ENCODE data around the gene FZD8. TPM values are rescaled to one million over a fixed set of nuclear protein-coding genes. Genes with fewer than 3 reads are reported as not detected.

FZD8 gene
- total RNA-seq, 4 donors from 2014 or later = 3.5 to 10.3 (median 6.0) TPM

DNA sequence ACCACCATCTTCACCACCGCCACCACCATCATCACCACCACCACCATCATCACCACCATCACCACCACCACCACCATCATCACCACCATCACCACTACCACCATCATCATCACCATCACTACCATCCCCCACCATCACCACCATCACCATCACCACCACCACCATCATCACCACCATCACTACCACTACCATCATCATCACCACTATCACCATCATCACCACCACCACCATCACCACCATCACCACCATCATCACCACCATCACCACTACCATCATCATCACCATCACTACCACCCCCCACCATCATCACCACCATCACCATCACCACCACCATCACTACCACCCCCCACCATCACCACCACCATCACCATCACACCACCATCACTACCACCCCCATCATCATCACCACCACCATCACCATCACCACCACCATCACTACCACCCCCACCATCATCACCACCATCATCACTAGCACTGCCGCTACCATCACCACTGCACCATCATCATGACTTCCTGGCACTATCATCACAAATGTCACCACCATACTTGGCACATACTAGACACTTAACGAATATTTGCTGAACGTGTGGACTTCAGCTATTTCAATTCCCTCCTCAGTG is 25.3 kb upstream of the FZD8 start:
- H3K4me1 ChIP-seq = no peaks in the 10 kb centered on the region
- 81% methylated on average over 4 of the region's 4 CpGs for WGBS
- H3K27me3 ChIP-seq = peaks cover 4% of the 10 kb centered on the region
- DNase-seq (ENCODE audit: low spot score in 2 of 2) = no peak
- H3K9me3 ChIP-seq = no peaks in the 10 kb centered on the region
- TF ChIP-seq POLR2A (IDR thresholded peaks at IDR 0.05) (no peak), EP300 (IDR thresholded peaks at IDR 0.05) (no peak), POLR2AphosphoS5 (IDR thresholded peaks at IDR 0.05) (no peak)
- TF ChIP-seq, protein P1, sequence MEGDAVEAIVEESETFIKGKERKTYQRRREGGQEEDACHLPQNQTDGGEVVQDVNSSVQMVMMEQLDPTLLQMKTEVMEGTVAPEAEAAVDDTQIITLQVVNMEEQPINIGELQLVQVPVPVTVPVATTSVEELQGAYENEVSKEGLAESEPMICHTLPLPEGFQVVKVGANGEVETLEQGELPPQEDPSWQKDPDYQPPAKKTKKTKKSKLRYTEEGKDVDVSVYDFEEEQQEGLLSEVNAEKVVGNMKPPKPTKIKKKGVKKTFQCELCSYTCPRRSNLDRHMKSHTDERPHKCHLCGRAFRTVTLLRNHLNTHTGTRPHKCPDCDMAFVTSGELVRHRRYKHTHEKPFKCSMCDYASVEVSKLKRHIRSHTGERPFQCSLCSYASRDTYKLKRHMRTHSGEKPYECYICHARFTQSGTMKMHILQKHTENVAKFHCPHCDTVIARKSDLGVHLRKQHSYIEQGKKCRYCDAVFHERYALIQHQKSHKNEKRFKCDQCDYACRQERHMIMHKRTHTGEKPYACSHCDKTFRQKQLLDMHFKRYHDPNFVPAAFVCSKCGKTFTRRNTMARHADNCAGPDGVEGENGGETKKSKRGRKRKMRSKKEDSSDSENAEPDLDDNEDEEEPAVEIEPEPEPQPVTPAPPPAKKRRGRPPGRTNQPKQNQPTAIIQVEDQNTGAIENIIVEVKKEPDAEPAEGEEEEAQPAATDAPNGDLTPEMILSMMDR (IDR thresholded peaks at IDR 0.05) = no peak
- H3K4me3 ChIP-seq = no peak overlapping the region
- no peaks in the 10 kb centered on the region for H3K36me3 ChIP-seq
- no peak overlapping the region for H3K27ac ChIP-seq

DNA sequence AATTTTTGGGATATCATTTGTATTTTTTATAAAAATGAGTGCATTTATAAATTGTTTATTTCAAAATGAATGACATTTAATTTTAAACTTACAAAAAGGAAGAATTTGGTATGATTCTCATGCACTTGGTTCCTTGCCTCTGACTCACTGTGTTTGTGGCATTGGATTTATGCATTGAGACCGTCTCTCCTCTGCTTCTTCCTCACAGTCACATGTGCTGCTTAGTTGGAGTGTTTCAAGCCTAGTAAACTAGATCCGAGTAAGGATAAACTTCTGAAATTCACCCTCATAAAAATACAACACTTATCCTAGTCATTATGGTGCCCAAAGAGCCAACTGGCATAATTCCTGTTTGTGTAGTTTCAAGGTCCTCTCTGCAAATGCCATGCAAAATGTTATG is 19.1 kb upstream of the FZD8 start:
- no peak overlapping the region for H3K27ac ChIP-seq
- no peaks in the 10 kb centered on the region for H3K9me3 ChIP-seq
- no peak for DNase-seq (ENCODE audit: low spot score in 2 of 2)
- WGBS = 78% methylated on average over 2 of the region's 2 CpGs
- TF ChIP-seq POLR2A (IDR thresholded peaks at IDR 0.05) (no peak), POLR2AphosphoS5 (IDR thresholded peaks at IDR 0.05) (no peak), EP300 (IDR thresholded peaks at IDR 0.05) (no peak)
- TF ChIP-seq, protein P1 (IDR thresholded peaks at IDR 0.05) = no peak
- H3K27me3 ChIP-seq = peaks cover 3% of the 10 kb centered on the region
- H3K4me3 ChIP-seq = no peak overlapping the region
- H3K4me1 ChIP-seq = no peaks in the 10 kb centered on the region
- no peaks in the 10 kb centered on the region for H3K36me3 ChIP-seq

DNA sequence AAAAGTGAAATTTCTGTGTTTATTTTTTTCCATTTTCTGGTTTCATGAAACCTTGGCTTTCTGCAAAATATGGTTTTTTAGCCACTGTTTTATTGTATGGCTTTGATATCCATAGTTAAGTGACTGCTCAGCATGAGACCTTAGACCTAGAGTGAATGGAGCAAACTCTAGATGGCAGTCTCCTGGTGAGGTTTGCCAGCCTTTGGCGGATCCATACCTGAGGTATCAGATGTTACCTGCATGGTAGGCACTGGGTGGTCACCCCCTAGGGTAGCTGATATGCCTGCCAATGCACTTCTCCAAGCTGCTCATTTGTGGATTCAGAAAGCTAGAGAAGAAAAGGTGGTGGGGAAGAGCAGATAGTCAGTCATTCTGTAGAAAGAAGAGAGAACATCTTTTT is 17.4 kb upstream of the FZD8 start:
- 92% methylated on average over 1 of the region's 1 CpG for WGBS
- no peaks in the 10 kb centered on the region for H3K36me3 ChIP-seq
- no peak for DNase-seq (ENCODE audit: low spot score in 2 of 2)

GRCh38 chr10:35657621-35658020 is 15.5 kb upstream of the FZD8 start:
- H3K27ac ChIP-seq = no peak overlapping the region
- no peak for TF ChIP-seq EP300 (IDR thresholded peaks at IDR 0.05)
- no peak for TF ChIP-seq POLR2A (IDR thresholded peaks at IDR 0.05)
- TF ChIP-seq, protein P1 (IDR thresholded peaks at IDR 0.05) = no peak
- TF ChIP-seq POLR2AphosphoS5 (IDR thresholded peaks at IDR 0.05) = no peak
- peaks cover 3% of the 10 kb centered on the region for H3K27me3 ChIP-seq
- H3K4me1 ChIP-seq = no peaks in the 10 kb centered on the region
- H3K36me3 ChIP-seq = no peaks in the 10 kb centered on the region
- no peak for DNase-seq (ENCODE audit: low spot score in 2 of 2)
- H3K4me3 ChIP-seq = no peak overlapping the region
- no peaks in the 10 kb centered on the region for H3K9me3 ChIP-seq
- WGBS = 63% methylated on average over 5 of the region's 5 CpGs

More for the DNA sequence above, 17.4 kb upstream of the FZD8 start:
- TF ChIP-seq POLR2A (IDR thresholded peaks at IDR 0.05) (no peak), POLR2AphosphoS5 (IDR thresholded peaks at IDR 0.05) (no peak)
- H3K4me3 ChIP-seq = no peak overlapping the region
- H3K27ac ChIP-seq = no peak overlapping the region
- H3K9me3 ChIP-seq = no peaks in the 10 kb centered on the region
- H3K27me3 ChIP-seq = peaks cover 3% of the 10 kb centered on the region
- no peaks in the 10 kb centered on the region for H3K4me1 ChIP-seq

- no peak for TF ChIP-seq EP300 (IDR thresholded peaks at IDR 0.05)
- no peak for TF ChIP-seq POLR2AphosphoS5 (IDR thresholded peaks at IDR 0.05)
- TF ChIP-seq POLR2A (IDR thresholded peaks at IDR 0.05) = no peak
- TF ChIP-seq, protein P1 (IDR thresholded peaks at IDR 0.05) = no peak
- Histone ChIP-seq H3K27ac (no peak overlapping the region), H3K4me1 (no peaks in the 10 kb centered on the region), H3K9me3 (no peaks in the 10 kb centered on the region), H3K4me3 (no peak overlapping the region), H3K27me3 (no peaks in the 10 kb centered on the region), H3K36me3 (no peaks in the 10 kb centered on the region)
- no peak for DNase-seq (ENCODE audit: low spot score in 2 of 2)
- 82% methylated on average over 2 of the region's 2 CpGs for WGBS
Observed at GRCh38 chr10:35652824-35653223, 10.7 kb upstream of the FZD8 start.

GRCh38 chr10:35650894-35651293 is 8.8 kb upstream of the FZD8 start:
- Histone ChIP-seq H3K27me3 (no peaks in the 10 kb centered on the region), H3K27ac (no peak overlapping the region), H3K4me3 (no peak overlapping the region), H3K9me3 (no peaks in the 10 kb centered on the region), H3K36me3 (no peaks in the 10 kb centered on the region), H3K4me1 (no peaks in the 10 kb centered on the region)
- DNase-seq (ENCODE audit: low spot score in 2 of 2) = no peak
- TF ChIP-seq, protein P1 (IDR thresholded peaks at IDR 0.05) = no peak
- no peak for TF ChIP-seq EP300 (IDR thresholded peaks at IDR 0.05)
- no peak for TF ChIP-seq POLR2A (IDR thresholded peaks at IDR 0.05)
- no peak for TF ChIP-seq POLR2AphosphoS5 (IDR thresholded peaks at IDR 0.05)
- 42% methylated on average over 3 of the region's 3 CpGs for WGBS

All from suprapubic skin (tissue), 4 donors.